Measurements from ENCODE around the gene CATSPERZ.
A peak's percentile ranks its signal among the peaks of the same experiment; 100 is the strongest.

CATSPERZ gene

GRCh38 chr11:64324692-64325469, 24.7 kb downstream of the CATSPERZ start:
- DNase-seq (ENCODE audit: low read depth), result no peak
- H3K4me3 ChIP-seq (ENCODE audit: low read depth, low read length), result no peak overlapping the region
- TF ChIP-seq CTCF (IDR thresholded peaks at IDR 0.05; ENCODE audit: control insufficient read depth, extremely low read depth, insufficient read depth), result no peak

DNA sequence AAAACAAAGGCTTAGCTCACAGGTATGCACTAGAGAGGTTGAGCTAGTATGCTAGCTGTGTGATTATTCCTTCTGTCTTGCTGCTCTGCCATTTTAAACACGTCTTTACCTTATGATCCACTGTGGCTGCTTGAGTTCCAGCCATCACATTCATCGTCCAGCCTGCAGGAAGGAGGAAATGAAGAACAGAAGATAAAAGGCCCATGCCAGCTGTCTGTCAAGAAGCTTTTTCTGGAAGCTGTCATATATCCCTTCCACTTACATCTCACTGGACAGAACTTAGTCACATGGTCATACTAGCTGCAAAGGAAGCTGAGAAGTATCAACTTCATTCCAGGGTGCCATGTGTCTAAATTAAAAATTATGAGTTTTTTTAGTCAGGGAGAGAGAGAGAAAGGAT, 27.2 kb downstream of the CATSPERZ start:
- no peak for DNase-seq (ENCODE audit: low read depth)
- TF ChIP-seq CTCF (IDR thresholded peaks at IDR 0.05; ENCODE audit: control insufficient read depth, extremely low read depth, insufficient read depth), result no peak

DNA sequence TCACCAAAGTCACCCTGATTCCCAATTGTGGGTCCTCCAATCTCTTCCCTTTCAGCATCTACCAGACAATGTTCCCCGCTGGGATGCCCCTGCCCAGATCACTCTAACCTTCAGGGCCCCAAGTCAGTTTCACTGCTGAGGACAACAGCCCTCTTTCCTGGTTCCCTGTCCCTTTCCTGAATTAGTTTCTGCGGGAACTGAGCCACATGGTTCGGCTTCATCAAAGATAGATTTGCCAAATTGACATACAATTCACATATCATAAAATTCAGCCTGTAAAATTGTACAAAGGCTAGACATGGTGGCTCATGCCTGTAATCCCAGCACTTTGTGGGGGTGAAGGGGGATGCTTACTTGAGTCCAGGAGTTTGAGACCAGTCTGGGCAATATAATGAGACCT, 27.8 kb downstream of the CATSPERZ start:
- no peak for TF ChIP-seq CTCF (IDR thresholded peaks at IDR 0.05; ENCODE audit: control insufficient read depth, extremely low read depth, insufficient read depth)
- DNase-seq (ENCODE audit: low read depth), result no peak
- no peak overlapping the region for H3K4me3 ChIP-seq (ENCODE audit: low read depth, low read length)

More for the DNA sequence above, 27.2 kb downstream of the CATSPERZ start:
- H3K4me3 ChIP-seq (ENCODE audit: low read depth, low read length), result no peak overlapping the region

- DNase-seq (ENCODE audit: low read depth), result no peak
- no peak for TF ChIP-seq CTCF (IDR thresholded peaks at IDR 0.05; ENCODE audit: control insufficient read depth, extremely low read depth, insufficient read depth)
Observed at GRCh38 chr11:64330888-64331287, 30.7 kb downstream of the CATSPERZ start.

DNA sequence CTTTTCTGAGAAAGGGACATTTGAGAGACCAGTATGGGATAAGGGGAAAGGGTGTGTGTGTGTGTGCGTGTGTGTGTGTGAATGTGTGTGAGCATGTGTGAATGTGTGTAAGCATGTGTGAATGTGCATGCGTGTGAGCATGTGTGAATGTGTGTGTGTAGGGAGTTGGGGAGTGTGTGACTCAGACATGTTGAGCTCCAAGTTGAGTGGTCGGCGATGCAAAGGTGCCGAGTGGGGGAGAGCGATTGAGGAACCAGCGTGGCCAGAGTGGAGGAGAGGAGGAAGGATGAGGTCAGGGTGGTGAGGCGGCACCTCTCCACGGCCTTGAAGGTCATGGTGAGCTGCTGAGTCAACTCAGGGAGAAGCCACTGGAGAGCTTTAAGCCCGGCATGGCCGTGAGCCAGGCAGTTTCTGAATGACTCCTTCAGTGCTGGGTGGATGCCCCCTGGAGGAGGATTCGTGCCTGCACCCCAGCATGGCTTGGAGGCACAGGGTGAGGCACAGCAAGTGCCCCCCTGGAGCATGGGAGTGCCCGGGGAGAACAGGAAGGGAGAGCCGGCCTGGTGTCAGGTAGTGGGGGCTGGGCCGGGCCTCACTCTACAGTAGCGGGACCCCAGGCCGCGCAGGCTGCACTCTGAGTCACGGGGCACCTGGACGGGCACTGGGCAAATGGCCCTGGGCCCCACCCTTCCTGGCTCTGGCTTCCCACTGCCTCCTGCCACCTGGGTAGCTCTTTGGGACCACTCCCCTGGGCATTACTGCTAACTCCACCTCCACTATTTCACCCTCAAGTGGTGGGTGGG, 31.6 kb downstream of the CATSPERZ start:
- no peak for DNase-seq (ENCODE audit: low read depth)
- peak; percentile 9 for TF ChIP-seq CTCF (IDR thresholded peaks at IDR 0.05; ENCODE audit: control insufficient read depth, extremely low read depth, insufficient read depth)
- H3K4me3 ChIP-seq (ENCODE audit: low read depth, low read length), result no peak overlapping the region

More at GRCh38 chr11:64330888-64331287, 30.7 kb downstream of the CATSPERZ start:
- H3K4me3 ChIP-seq (ENCODE audit: low read depth, low read length), result no peak overlapping the region

GRCh38 chr11:64333556-64333955, 33.4 kb downstream of the CATSPERZ start:
- no peak for DNase-seq (ENCODE audit: low read depth)
- no peak for TF ChIP-seq CTCF (IDR thresholded peaks at IDR 0.05; ENCODE audit: control insufficient read depth, extremely low read depth, insufficient read depth)
- H3K4me3 ChIP-seq (ENCODE audit: low read depth, low read length), result no peak overlapping the region
